K562 (cell line): Measurements from ENCODE around the gene CRYZL1. TPM values are rescaled to one million over a fixed set of nuclear protein-coding genes. Genes with fewer than 3 reads are reported as not detected.

Experiments used
- CREB3 ChIP-seq: fragments of 450-650 bp; conservative IDR thresholded peaks from 2 replicates; pipeline ENCODE4 v1.6.1; 2016; ENCODE audit warnings: missing genetic modification characterization, low read depth, mild to moderate bottlenecking, missing compliant biosample characterization, moderate library complexity
- DEAF1 ChIP-seq: fragments of 450-650 bp; formaldehyde crosslinking; IDR thresholded peaks from 2 replicates; pipeline ENCODE4 v1.4.0; 2020; ENCODE audit warnings: mild to moderate bottlenecking, moderate library complexity
- DNMT1 ChIP-seq: fragments of 450-650 bp; IDR thresholded peaks from 2 replicates; pipeline ENCODE4 v1.6.1; 2016; ENCODE audit warnings: antibody characterized with exemption, mild to moderate bottlenecking
- FOXM1 ChIP-seq, 2 experiments: fragments of 450-650 bp in 1 of 2; sonication (generic) in 1 of 2; formaldehyde crosslinking in 1 of 2; IDR thresholded peaks; 2 replicates each; pipeline versions ENCODE4 v1.6.1 to v1.9.0; 2017 to 2022; ENCODE audit warnings: low read depth in 2 of 2, mild to moderate bottlenecking in 2 of 2, missing genetic modification reagents in 1 of 2, moderate library complexity in 1 of 2
- HDAC3 ChIP-seq: fragments of 450-650 bp; IDR thresholded peaks from 2 replicates; pipeline ENCODE4 v1.6.1; 2018; ENCODE audit warnings: borderline replicate concordance, mild to moderate bottlenecking, moderate library complexity; ENCODE audit not compliant: partially characterized antibody
- KAT2B ChIP-seq: IDR thresholded peaks from one replicate; pipeline ENCODE4 v1.6.1; 2012; ENCODE audit warnings: low read depth, mild to moderate bottlenecking, control low read depth, inconsistent platforms, low read length, moderate library complexity
- KLF1 ChIP-seq: fragments of 450-650 bp; IDR thresholded peaks from 2 replicates; pipeline ENCODE4 v1.6.1; 2016; ENCODE audit warnings: missing genetic modification characterization, missing compliant biosample characterization
- MXI1 ChIP-seq: IDR thresholded peaks from 2 replicates; pipeline ENCODE4 v1.6.1; 2011; ENCODE audit warnings: low read depth, mild to moderate bottlenecking, improper control_type of control experiment, low read length
- PTRF ChIP-seq: fragments of 450-650 bp; IDR thresholded peaks from 2 replicates; pipeline ENCODE4 v1.6.1; 2016; ENCODE audit warnings: mild to moderate bottlenecking, missing genetic modification characterization, missing compliant biosample characterization
- SIN3B ChIP-seq: fragments of 450-650 bp; IDR thresholded peaks from 2 replicates; pipeline ENCODE4 v1.6.1; 2017; ENCODE audit warnings: low read depth, mild to moderate bottlenecking, moderate library complexity
- TCF7 ChIP-seq: sonication (generic); IDR thresholded peaks from 2 replicates; pipeline ENCODE4 v1.6.1; 2016; ENCODE audit warnings: antibody characterized with exemption, borderline replicate concordance
- TEAD2 ChIP-seq: fragments of 450-650 bp; IDR thresholded peaks from 2 replicates; pipeline ENCODE4 v1.6.1; 2016; ENCODE audit warnings: missing genetic modification characterization, control low read depth, missing compliant biosample characterization
- THRAP3 ChIP-seq: fragments of 450-650 bp; IDR thresholded peaks from 2 replicates; pipeline ENCODE4 v1.6.1; 2016; ENCODE audit warnings: mild to moderate bottlenecking, inconsistent platforms, borderline replicate concordance
- ZBTB17 ChIP-seq: fragments of 450-650 bp; formaldehyde crosslinking; IDR thresholded peaks from 2 replicates; pipeline ENCODE4 v1.4.0; 2020; ENCODE audit warnings: mild to moderate bottlenecking
- ZKSCAN8 ChIP-seq: fragments of 200-800 bp; sonication (Bioruptor generic); IDR thresholded peaks from 2 replicates; pipeline ENCODE4 v1.6.1; 2016; ENCODE audit warnings: missing genetic modification characterization, missing compliant biosample characterization
- ZNF76 ChIP-seq: fragments of 250-450 bp; sonication (Bioruptor Pico); IDR thresholded peaks from 2 replicates; pipeline ENCODE4 v1.4.0; 2020; ENCODE audit warnings: mild to moderate bottlenecking, moderate library complexity, borderline replicate concordance
- polyA plus RNA-seq, 8 experiments: library from polyadenylated mRNA; depleted of rRNA in 4 of 8; stranded (reverse) in 5 of 8; unstranded in 3 of 8; fragments of >200 nt; fragmentation: Nextera tagmentation in 2 of 8; fragmentation: Illumina TruSeq in 1 of 8; extraction: Ambion mirVana in 2 of 8; extraction: Trizol in 1 of 8; gene quantifications; 2 replicates each; pipeline versions ENCODE4 v1.2.1 to v1.2.3, GENCODE V29; 2011 to 2014; ENCODE audit warnings: inconsistent platforms in 1 of 8, missing spikeins in 1 of 8
- total RNA-seq, 7 experiments: library from RNA; depleted of rRNA in 6 of 7; stranded (reverse); fragments of >200 nt in 6 of 7; fragmentation: Illumina TruSeq in 2 of 7; extraction: Trizol in 2 of 7; gene quantifications; 2 replicates each; pipeline versions ENCODE4 v1.2.1 to v1.2.3, GENCODE V29; 2011 to 2021; ENCODE audit warnings: low replicate concordance in 1 of 7
- TF ChIP-seq, protein P1 (sequence below), 2 experiments: fragments of 450-650 bp; conservative IDR thresholded peaks; 2 replicates each; pipeline ENCODE4 v1.6.1; 2017; ENCODE audit warnings: mild to moderate bottlenecking in 2 of 2, moderate library complexity in 2 of 2

CRYZL1 gene
- total and polyA plus RNA-seq, 9 of the 15 experiments (the other 6 are each of a cell fraction or from before 2014, with no cell fraction given) = 19.9 to 98.2 (median 39.2) TPM

GRCh38 chr21:33541756-33542639, 99.5 kb downstream of the CRYZL1 start, which contains the start of gene GART (continued):
- TF ChIP-seq, protein P1, sequence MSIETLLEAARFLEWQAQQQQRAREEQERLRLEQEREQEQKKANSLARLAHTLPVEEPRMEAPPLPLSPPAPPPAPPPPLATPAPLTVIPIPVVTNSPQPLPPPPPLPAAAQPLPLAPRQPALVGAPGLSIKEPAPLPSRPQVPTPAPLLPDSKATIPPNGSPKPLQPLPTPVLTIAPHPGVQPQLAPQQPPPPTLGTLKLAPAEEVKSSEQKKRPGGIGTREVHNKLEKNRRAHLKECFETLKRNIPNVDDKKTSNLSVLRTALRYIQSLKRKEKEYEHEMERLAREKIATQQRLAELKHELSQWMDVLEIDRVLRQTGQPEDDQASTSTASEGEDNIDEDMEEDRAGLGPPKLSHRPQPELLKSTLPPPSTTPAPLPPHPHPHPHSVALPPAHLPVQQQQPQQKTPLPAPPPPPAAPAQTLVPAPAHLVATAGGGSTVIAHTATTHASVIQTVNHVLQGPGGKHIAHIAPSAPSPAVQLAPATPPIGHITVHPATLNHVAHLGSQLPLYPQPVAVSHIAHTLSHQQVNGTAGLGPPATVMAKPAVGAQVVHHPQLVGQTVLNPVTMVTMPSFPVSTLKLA (conservative IDR thresholded peaks at IDR 0.05) = peak; percentile 97 to 98
- TF ChIP-seq TEAD2 (tag) (0 out of 2 replicates have a peak, but pooled peaks have one; percentile 8), FOXM1 (IDR thresholded peaks at IDR 0.05; ENCODE audit: low read depth) (no peak), FOXM1 (CRISPR knock-in tag; IDR thresholded peaks at IDR 0.05; ENCODE audit: low read depth) (peak; percentile 83; the same call in 1 of the 2 replicates), ZNF76 (0 out of 2 replicates have a peak, but pooled peaks have one; percentile 11), MXI1 (peak; percentile 92), TCF7 (no peak), SIN3B (peak; percentile 32; the same call in 1 of the 2 replicates), HDAC3 (peak; percentile 47), DNMT1 (no peak), KLF1 (tag) (peak; percentile 93), PTRF (tag) (no peak), KAT2B (no peak), DEAF1 (CRISPR knock-in tag) (0 out of 2 replicates have a peak, but pooled peaks have one; percentile 4), ZBTB17 (CRISPR knock-in tag) (no peak), ZKSCAN8 (CRISPR knock-in tag) (no peak; the same call in 1 of the 2 replicates), THRAP3 (peak; percentile 87), CREB3 (no peak; the same call in 1 of the 2 replicates)
